ENCODE measurements around the gene THAP8. TPM values are rescaled to one million over a fixed set of nuclear protein-coding genes. Genes with fewer than 3 reads are reported as not detected.

THAP8 gene
- total RNA-seq, 1 donor from 2014 or later: 9.2 TPM

- peak within 1 kb of the TSS; percentile 99 for H3K27ac Mint-ChIP-seq
- H3K4me3 Mint-ChIP-seq: peak within 1 kb of the TSS; percentile 95
- peak; percentile 89 to 98 for DNase-seq (ENCODE audit: low spot score in 2 of 2, unreplicated experiment in 2 of 2)
- no peaks in the 10 kb centered on the region for H3K27me3 Mint-ChIP-seq (ENCODE audit: low read depth)
- peaks cover 23% of the 10 kb centered on the region for H3K4me1 Mint-ChIP-seq
- no peaks in the 10 kb centered on the region for H3K9me3 Mint-ChIP-seq
- peaks cover 2% of the 10 kb centered on the region for H3K36me3 Mint-ChIP-seq
- TF ChIP-seq CTCF (IDR thresholded peaks at IDR 0.05; ENCODE audit: unreplicated experiment): no peak
Measured at GRCh38 chr19:36054733-36055686, 925 bp upstream of the THAP8 start, which contains the start of gene WDR62. WDR62 (plus strand) TSS chr19:36054897; CDS start chr19:36054972, 75 bp downstream.

GRCh38 chr19:36051637-36052036, 2.4 kb downstream of the THAP8 start:
- H3K27me3 Mint-ChIP-seq (ENCODE audit: low read depth): no peaks in the 10 kb centered on the region
- peak overlapping the region; percentile 41 for H3K4me3 Mint-ChIP-seq
- TF ChIP-seq CTCF (IDR thresholded peaks at IDR 0.05; ENCODE audit: unreplicated experiment): no peak
- H3K4me1 Mint-ChIP-seq: peaks cover 23% of the 10 kb centered on the region
- H3K27ac Mint-ChIP-seq: peak overlapping the region; percentile 74
- no peak for DNase-seq (ENCODE audit: low spot score in 2 of 2, unreplicated experiment in 2 of 2)
- peaks cover 4% of the 10 kb centered on the region for H3K36me3 Mint-ChIP-seq
- H3K9me3 Mint-ChIP-seq: no peaks in the 10 kb centered on the region

GRCh38 chr19:36051236-36051635, 2.8 kb downstream of the THAP8 start:
- Mint-ChIP-seq H3K27me3 (ENCODE audit: low read depth) (no peaks in the 10 kb centered on the region), H3K4me1 (peaks cover 21% of the 10 kb centered on the region), H3K27ac (peak overlapping the region; percentile 74), H3K9me3 (peaks cover under 1% of the 10 kb centered on the region), H3K4me3 (peak overlapping the region; percentile 41), H3K36me3 (peaks cover 6% of the 10 kb centered on the region)
- no peak for DNase-seq (ENCODE audit: low spot score in 2 of 2, unreplicated experiment in 2 of 2)
- TF ChIP-seq CTCF (IDR thresholded peaks at IDR 0.05; ENCODE audit: unreplicated experiment): no peak

GRCh38 chr19:36049080-36049698, 4.9 kb downstream of the THAP8 start:
- no peak overlapping the region for H3K27ac Mint-ChIP-seq
- peaks cover 14% of the 10 kb centered on the region for H3K36me3 Mint-ChIP-seq
- no peak overlapping the region for H3K4me3 Mint-ChIP-seq
- H3K4me1 Mint-ChIP-seq: peaks cover 12% of the 10 kb centered on the region
- H3K9me3 Mint-ChIP-seq: peaks cover 6% of the 10 kb centered on the region
- no peak for TF ChIP-seq CTCF (IDR thresholded peaks at IDR 0.05; ENCODE audit: unreplicated experiment)
- DNase-seq (ENCODE audit: low spot score in 2 of 2, unreplicated experiment in 2 of 2): no peak
- no peaks in the 10 kb centered on the region for H3K27me3 Mint-ChIP-seq (ENCODE audit: low read depth)

GRCh38 chr19:36047835-36048234, 6.2 kb downstream of the THAP8 start:
- no peak for TF ChIP-seq CTCF (IDR thresholded peaks at IDR 0.05; ENCODE audit: unreplicated experiment)
- H3K36me3 Mint-ChIP-seq: peaks cover 14% of the 10 kb centered on the region
- DNase-seq (ENCODE audit: low spot score in 2 of 2, unreplicated experiment in 2 of 2): no peak
- H3K4me3 Mint-ChIP-seq: no peak overlapping the region
- H3K27ac Mint-ChIP-seq: no peak overlapping the region
- H3K4me1 Mint-ChIP-seq: peaks cover 10% of the 10 kb centered on the region
- peaks cover 6% of the 10 kb centered on the region for H3K9me3 Mint-ChIP-seq
- H3K27me3 Mint-ChIP-seq (ENCODE audit: low read depth): no peaks in the 10 kb centered on the region
